GM21390 (cell line): ENCODE results near the gene UTP3.
A peak's percentile ranks its signal among the peaks of the same experiment; 100 is the strongest.
"Not testable (repeated sequence)": the region's sequence is repeated elsewhere in the genome, so short reads cannot be mapped to it uniquely, and the experiment has no call there.

Source experiments
- ATAC-seq: cut with Tn5 transposase; IDR thresholded peaks from one replicate; pipeline ENCODE4 v1.9.1; 2021; ENCODE audit not compliant: unreplicated experiment

The UTP3 gene

GRCh38 chr4:70682142-70682541, 6.2 kb upstream of the UTP3 start:
- ATAC-seq: not testable (repeated sequence)

- no peak for ATAC-seq
Observed at GRCh38 chr4:70687392-70687791, 940 bp upstream of the UTP3 start.

- peak; percentile 4 for ATAC-seq
Observed at GRCh38 chr4:70688795-70689231, 481 bp downstream of the UTP3 start.

- no peak for ATAC-seq
Observed at GRCh38 chr4:70691661-70692060, 3.3 kb downstream of the UTP3 start.

- ATAC-seq: not testable (repeated sequence)
Observed at GRCh38 chr4:70694633-70695032, 6.3 kb downstream of the UTP3 start.

- ATAC-seq: not testable (repeated sequence)
Observed at GRCh38 chr4:70698435-70698834, 10.1 kb downstream of the UTP3 start.

- ATAC-seq: no peak
Observed at GRCh38 chr4:70700712-70701111, 12.4 kb downstream of the UTP3 start.

GRCh38 chr4:70701271-70701670, 12.9 kb downstream of the UTP3 start:
- no peak for ATAC-seq

- ATAC-seq: not testable (repeated sequence)
Observed at GRCh38 chr4:70702592-70702991, 14.3 kb downstream of the UTP3 start.

- ATAC-seq: no peak
Observed at GRCh38 chr4:70703619-70704214, 15.4 kb downstream of the UTP3 start.

- ATAC-seq: peak; percentile 66
Observed at GRCh38 chr4:70704215-70704930, 16.0 kb downstream of the UTP3 start.

- peak; percentile 33 for ATAC-seq
Observed at GRCh38 chr4:70704931-70705182, 16.5 kb downstream of the UTP3 start.

- ATAC-seq: peak; percentile 55
Observed at GRCh38 chr4:70705183-70706043, 17.1 kb downstream of the UTP3 start.

- no peak for ATAC-seq
Observed at GRCh38 chr4:70706044-70706461, 17.7 kb downstream of the UTP3 start.

- no peak for ATAC-seq
Observed at GRCh38 chr4:70706516-70706915, 18.2 kb downstream of the UTP3 start.

- no peak for ATAC-seq
Observed at GRCh38 chr4:70709611-70710205, 21.4 kb downstream of the UTP3 start.

- ATAC-seq: no peak
Observed at GRCh38 chr4:70711599-70711998, 23.3 kb downstream of the UTP3 start.

- ATAC-seq: no peak
Observed at GRCh38 chr4:70712150-70712549, 23.8 kb downstream of the UTP3 start.

- no peak for ATAC-seq
Observed at GRCh38 chr4:70712604-70713452, 24.5 kb downstream of the UTP3 start.

GRCh38 chr4:70713453-70714078, 25.2 kb downstream of the UTP3 start:
- ATAC-seq: peak; percentile 35
